GDM1 (cell line): ENCODE data around the gene XYLT2.
A peak's percentile ranks its signal among the peaks of the same experiment; 100 is the strongest.
"Not testable (repeated sequence)": the region's sequence is repeated elsewhere in the genome, so short reads cannot be mapped to it uniquely, and the experiment has no call there.

Experiments used
- DNase-seq: peaks from one replicate; lab custom pipeline; 2025; lab: John Stamatoyannopoulos, UW

XYLT2 gene

DNA sequence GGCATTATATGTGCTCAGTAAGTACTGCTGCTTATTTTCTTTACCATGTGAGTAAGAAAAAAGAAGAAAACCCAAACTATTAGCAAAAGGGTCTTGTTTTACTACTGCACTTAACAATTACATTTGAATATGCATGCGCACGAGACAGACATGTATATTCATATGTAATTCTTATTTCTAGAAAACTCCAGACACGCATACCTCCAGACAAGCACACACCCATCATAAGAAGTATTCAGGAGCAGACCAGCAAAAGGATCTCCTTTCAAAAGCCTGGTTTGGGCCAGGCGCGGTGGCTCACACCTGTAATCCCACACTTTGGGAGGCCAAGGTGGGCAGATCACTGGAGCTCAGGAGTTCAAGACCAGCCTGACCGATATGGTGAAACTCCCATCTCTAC lies 43.6 kb downstream of the XYLT2 start:
- DNase-seq, result no peak

DNA sequence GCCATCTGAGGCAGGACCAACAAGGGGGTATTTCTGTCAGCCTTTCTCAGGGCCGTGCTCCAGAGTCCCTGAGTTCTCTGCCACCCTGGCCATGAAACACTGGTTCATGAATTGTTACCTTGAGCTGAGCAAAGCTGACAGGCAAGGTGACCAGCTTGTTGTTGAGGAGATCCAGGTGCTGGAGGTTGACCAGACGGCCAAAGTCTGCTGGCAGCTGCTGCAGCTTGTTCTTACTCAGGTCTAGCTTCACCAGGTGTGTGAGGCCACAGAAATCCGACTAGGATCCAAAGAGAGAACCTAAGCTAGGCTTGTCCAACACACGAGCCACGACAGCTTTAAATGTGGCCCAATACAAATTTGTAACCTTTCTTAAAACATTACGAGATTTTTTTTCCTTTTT lies 46.7 kb downstream of the XYLT2 start:
- DNase-seq, result no peak

DNA sequence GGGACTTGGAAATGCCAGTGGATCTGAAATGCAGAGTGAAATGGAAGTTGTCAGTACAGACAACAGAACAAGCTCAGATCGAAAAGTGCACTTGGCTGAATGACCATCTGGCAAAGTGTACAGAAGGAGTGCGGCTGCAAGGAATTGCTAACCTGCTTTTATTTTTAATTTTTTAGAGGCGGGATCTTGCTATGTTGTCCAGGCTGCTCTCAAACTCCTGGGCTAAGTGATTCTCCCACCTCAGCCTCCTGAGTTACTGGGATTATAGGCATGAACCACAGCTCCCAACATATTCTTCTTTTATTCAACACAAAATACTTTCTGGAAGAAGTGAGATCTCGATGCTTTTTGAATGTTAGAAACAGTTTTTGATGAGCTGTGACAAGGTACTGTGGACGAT lies 47.8 kb downstream of the XYLT2 start:
- DNase-seq, result no peak

DNA sequence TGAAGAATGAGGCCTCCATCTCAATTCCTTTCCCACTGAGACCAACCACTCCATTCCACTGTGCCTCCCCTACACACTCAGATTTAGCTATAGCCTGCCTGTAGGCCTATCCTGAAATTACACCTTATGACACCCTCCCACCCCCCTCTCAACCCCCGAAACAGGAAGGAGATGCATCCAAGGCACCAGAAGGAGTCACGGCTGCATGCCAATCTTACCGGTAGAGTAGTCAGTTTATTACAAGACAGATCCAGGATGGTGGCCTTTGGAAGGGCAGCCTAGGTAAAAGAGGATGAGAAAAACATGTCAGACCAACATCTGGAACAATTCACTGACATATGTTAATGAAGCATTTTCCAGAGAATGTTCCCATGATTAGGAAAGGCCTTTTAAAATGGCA lies 48.8 kb downstream of the XYLT2 start:
- DNase-seq, result no peak

DNA sequence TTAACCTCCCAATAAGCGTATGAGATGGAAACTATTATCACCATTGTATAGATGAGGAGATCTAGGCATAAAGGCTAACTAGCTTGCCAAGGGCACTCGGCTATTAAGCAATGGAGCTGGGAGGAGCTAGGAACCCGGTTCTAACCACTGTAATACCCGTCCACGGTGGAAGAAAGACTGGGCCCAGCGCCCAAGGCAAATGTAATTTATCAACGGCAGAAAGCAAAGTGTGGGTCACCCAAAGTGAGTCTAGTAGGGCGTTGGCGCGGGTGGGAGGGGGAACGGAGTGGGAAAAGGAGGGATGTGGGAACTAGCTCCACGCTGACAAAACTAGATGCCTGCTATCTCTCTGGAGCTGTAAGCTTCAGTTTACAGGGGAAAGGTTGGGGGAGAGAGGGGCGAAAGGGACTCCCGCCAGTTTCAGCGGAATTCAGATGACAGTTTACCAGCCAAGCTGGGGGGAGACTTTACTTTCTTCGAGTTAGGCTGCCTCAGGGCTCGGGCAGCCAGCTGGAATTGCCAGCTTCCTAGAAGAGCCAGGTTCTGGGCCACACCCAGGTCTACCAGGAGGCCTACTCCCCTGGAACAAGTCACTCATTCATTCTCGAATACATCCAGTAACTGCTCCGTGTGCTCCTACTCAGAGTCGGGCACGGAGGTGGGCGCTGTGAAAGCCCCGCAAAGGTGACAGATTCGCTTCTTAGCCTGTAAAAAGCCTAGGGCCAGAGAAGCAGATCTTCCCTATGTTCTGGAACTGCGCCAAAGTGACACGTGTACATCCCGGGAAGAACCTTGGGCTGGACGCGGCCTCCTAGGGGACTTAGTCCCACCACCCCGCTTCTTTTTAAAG lies 50.6 kb downstream of the XYLT2 start:
- no peak for DNase-seq

DNA sequence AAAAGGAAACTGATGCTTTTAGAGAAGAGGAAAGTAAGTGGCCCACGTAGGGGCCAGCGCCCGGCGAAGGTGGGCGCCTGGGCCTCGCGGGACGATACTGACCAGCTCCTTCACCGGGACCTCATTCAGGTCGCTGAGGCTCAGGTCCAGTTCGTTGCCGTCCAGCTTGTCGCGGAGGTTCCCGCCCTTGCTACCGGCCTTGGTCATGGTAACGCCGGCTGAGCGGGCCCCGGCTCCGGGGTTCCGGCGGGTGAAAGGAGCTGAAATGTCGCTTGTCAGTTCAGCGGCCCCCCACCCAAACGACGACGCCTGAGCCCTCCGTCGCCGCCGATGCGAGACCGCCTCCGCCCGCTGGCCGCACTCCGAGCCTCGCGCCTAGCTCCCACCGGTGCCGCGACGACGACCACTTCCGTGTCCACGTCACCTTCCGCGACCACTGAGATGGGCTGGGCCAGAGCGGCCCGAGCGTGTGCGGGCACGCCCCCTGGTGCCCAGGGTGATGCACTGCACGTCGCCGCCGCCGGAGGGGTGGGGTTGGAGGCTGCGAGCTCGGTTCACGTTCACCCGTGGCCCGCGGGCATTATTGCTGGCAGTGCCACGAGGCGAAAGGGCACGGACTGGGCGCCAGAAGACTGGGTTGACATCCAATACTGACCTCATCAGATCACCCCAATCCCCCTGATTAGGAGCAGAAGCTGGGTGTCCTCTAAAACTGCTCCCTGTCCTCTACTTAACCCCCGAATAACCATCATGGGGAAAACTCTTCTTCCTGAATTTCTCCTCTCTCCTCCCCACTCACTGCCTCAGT lies 51.4 kb downstream of the XYLT2 start, which contains the start of gene LRRC59:
TSS of gene LRRC59 (minus strand) at position 413 of the 808 bp plus-strand sequence. CDS start at position 207, 206 bp downstream.
- DNase-seq, result peak; percentile 80

DNA sequence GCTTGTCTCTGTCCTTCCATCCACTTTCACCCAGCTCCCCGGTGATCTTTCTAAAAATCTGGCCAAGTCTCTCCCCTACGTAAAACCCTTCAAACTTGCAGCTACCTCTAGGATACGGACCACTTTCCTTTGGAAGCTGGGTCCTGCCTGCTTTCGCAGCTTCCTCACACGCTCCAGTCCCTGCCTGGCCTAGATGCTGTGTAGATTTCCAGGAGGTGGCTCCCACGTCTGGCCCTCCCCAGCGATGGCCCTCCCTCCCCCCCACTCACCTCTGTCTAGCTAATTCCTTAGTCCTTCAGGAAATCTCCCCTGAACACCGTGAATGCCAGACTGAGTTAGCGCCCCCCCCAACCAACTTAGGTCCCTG lies 52.0 kb downstream of the XYLT2 start:
- DNase-seq, result no peak

DNA sequence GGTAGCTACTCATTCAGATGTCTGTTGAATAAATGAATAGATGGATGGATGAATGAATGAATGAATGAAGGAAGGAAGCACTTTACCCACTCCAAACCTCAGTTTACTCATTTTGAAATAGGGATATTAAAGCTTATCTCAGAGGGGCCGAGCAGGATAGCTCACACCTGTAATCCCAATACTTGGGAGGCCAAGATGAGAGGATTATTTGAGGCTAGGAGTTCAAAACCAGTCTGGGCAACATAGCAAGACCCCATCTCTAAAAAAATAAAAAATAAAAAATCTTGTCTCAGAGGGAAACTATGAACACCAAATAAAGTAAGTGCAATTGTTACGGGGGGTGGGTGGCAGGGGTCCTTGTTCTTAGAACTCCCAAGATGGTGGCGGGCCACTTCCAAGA lies 52.7 kb downstream of the XYLT2 start:
- DNase-seq, result not testable (repeated sequence)

DNA sequence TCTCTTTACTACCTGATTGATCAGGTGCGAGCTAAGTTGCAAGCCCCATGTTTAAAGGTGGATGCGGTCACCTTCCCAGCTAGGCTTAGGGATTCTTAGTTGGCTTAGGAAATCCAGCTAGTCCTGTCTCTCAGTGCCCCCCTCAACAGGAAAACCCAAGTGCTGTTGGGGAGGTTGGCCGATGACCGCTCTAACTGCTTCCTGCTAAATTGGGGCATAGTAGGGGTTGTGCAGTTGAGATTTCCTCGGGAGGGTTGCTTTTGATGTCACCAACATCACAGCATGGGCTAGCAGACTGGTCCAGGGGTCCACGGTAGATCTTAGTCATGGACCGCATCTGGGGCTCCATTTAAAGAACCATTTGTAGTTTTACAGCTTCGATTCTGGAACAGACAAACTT lies 53.7 kb downstream of the XYLT2 start:
- DNase-seq, result not testable (repeated sequence)

DNA sequence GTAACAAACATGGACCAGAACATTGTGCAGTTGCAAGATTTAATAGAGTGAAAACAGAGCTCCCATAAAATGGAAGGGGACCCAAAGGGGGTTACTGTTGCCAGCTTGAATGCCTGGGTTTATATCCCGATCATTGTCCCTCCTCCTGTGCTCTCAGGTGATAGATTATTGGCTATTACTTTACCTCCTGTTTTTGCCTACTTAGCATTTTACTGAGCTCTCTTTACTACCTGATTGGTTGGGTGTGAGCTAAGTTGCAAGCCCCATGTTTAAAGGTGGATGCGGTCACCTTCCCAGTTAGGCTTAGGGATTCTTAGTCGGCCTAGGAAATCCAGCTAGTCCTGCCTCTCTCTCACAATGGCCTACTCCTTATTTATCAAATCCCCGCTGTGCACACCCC lies 59.4 kb downstream of the XYLT2 start:
- DNase-seq, result not testable (repeated sequence)

DNA sequence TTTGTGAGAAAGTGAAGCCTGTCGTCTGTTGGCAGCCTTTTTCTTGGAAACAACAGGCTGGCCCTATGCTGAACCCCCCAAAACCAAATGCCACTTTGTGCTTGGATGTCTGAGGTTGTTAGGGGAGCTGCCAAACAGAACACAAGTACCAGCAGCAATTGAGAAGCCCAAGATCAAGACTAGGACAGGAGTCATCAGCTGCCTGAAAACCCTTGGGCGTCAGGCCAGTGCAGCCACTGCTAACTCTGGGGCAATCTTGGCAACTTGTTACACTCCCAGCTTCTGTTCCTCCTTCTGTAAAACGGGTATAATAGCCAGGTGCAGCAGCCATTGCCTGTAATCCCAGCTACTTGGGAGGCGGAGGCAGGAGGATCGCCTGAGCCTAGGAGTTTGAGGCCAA lies 60.7 kb downstream of the XYLT2 start:
- DNase-seq, result no peak

DNA sequence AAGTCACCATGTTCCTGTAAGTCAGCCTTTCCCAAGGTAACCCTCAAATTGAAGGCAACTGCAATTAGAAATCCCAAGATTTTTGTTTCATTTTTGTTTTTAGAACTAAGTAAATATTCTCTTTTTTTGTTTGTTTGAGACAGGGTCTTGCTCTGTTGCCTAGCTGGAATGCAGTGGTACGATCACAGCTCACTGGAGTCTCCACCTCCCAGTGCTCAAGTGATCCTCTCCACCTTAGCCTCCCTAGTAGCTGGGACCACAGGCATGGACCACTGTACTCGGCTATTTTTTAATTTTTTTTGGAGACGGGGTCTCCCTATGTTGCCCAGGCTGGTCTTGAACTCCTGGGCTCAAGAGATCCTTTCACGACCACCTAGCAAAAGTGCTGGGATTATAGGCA lies 62.0 kb downstream of the XYLT2 start:
- no peak for DNase-seq
